IMR-90 (cell line): Measurements from ENCODE around the gene SSBP2. TPM values are rescaled to one million over a fixed set of nuclear protein-coding genes. Genes with fewer than 3 reads are reported as not detected.

Experiments used
- ATAC-seq: fragments of 200-7000 bp; cut with Tn5 transposase; 2 replicates; pipeline ENCODE4 v1.9.1; 2020; ENCODE audit warnings: low read depth, mild to moderate bottlenecking, moderate library complexity
- BruUV-seq: library from RNA; stranded (reverse); fragments of 400-500 nt; replicated peaks from 2 replicates; lab custom pipeline; 2021; lab: Mats Ljungman, UMichigan
- CTCF ChIA-PET: fragments of 300-600 bp; formaldehyde crosslinking; extraction: SDS; loops from one replicate; lab custom pipeline; 2021; ENCODE audit warnings: antibody characterized with exemption; lab: Yijun Ruan, JAX
- POLR2A ChIA-PET: fragments of 300-600 bp; sonication (Branson Sonifier 250); formaldehyde crosslinking; loops from one replicate; lab custom pipeline; 2022; ENCODE audit warnings: antibody characterized with exemption; ENCODE audit not compliant: unreplicated experiment; lab: Charles Lee
- DNase-seq: peaks from one replicate; pipeline ENCODE4 v3.0.0; 2013
- H2AFZ ChIP-seq: replicated peaks from 2 replicates; pipeline ENCODE3; 2013; ENCODE audit warnings: low read length, mild to moderate bottlenecking; ENCODE audit not compliant: poor library complexity
- H2AK5ac ChIP-seq: 2 replicates; pipeline ENCODE4 v1.6.1; 2013; ENCODE audit warnings: low read depth, low read length, inconsistent platforms
- H2AK9ac ChIP-seq: replicated peaks from 2 replicates; pipeline ENCODE3; 2013; ENCODE audit warnings: mild to moderate bottlenecking, low read depth, low read length, moderate library complexity; ENCODE audit not compliant: poor library complexity
- H2BK120ac ChIP-seq: 2 replicates; pipeline ENCODE4 v1.6.1; 2013; ENCODE audit warnings: low read depth, low read length, inconsistent platforms
- H2BK15ac ChIP-seq: 3 replicates; pipeline ENCODE4 v1.6.1; 2013; ENCODE audit warnings: low read depth, low read length, inconsistent platforms
- H2BK20ac ChIP-seq: 2 replicates; pipeline ENCODE4 v1.6.1; 2013; ENCODE audit warnings: low read depth, mild to moderate bottlenecking, inconsistent platforms, low read length, moderate library complexity
- H2BK5ac ChIP-seq: 2 replicates; pipeline ENCODE4 v1.6.1; 2013; ENCODE audit warnings: mild to moderate bottlenecking, low read depth, low read length, inconsistent platforms; ENCODE audit not compliant: poor library complexity, severe bottlenecking
- H3K14ac ChIP-seq: replicated peaks from 2 replicates; pipeline ENCODE4 v1.6.1; 2013; ENCODE audit warnings: low read depth, low read length, inconsistent platforms
- H3K18ac ChIP-seq: 2 replicates; pipeline ENCODE4 v1.6.1; 2013; ENCODE audit warnings: low read depth, low read length, control low read depth
- H3K23ac ChIP-seq: 2 replicates; pipeline ENCODE4 v1.6.1; 2013; ENCODE audit warnings: low read depth, low read length, inconsistent platforms
- H3K27ac ChIP-seq: 2 replicates; pipeline ENCODE4 v1.5.1; 2013; ENCODE audit warnings: mild to moderate bottlenecking, control low read depth, low read length; ENCODE audit not compliant: insufficient read depth
- H3K27me3 ChIP-seq: 2 replicates; pipeline ENCODE4 v1.6.1; 2013; ENCODE audit warnings: low read length; ENCODE audit not compliant: control insufficient read depth, insufficient read depth
- H3K36me3 ChIP-seq: 2 replicates; pipeline ENCODE4 v1.6.1; 2013; ENCODE audit warnings: low read length, mixed read lengths; ENCODE audit not compliant: control insufficient read depth, insufficient read depth
- H3K4ac ChIP-seq: 2 replicates; pipeline ENCODE4 v1.6.1; 2013; ENCODE audit warnings: low read depth, low read length, inconsistent platforms
- H3K4me1 ChIP-seq: 2 replicates; pipeline ENCODE4 v1.6.1; 2013; ENCODE audit warnings: low read length, mixed read lengths; ENCODE audit not compliant: control insufficient read depth, insufficient read depth
- H3K4me2 ChIP-seq: 2 replicates; pipeline ENCODE4 v1.6.1; 2013; ENCODE audit warnings: low read depth, mild to moderate bottlenecking, control low read depth, low read length, moderate library complexity
- H3K4me3 ChIP-seq: 2 replicates; pipeline ENCODE4 v1.5.1; 2013; ENCODE audit warnings: low read depth, mild to moderate bottlenecking, control low read depth, low read length, moderate library complexity; ENCODE audit not compliant: insufficient read depth
- H3K56ac ChIP-seq: 2 replicates; pipeline ENCODE4 v1.6.1; 2013; ENCODE audit warnings: low read length, inconsistent platforms; ENCODE audit not compliant: insufficient read depth; ENCODE audit errors: extremely low read depth
- H3K79me1 ChIP-seq, 2 experiments: 2 replicates each; pipeline ENCODE4 v1.6.1; 2013; ENCODE audit warnings: low read length in 2 of 2, inconsistent platforms in 1 of 2, low read depth in 1 of 2
- H3K9ac ChIP-seq: 2 replicates; pipeline ENCODE4 v1.6.1; 2013; ENCODE audit warnings: low read depth, low read length, control low read depth
- H3K9me1 ChIP-seq: 2 replicates; pipeline ENCODE4 v1.6.1; 2013; ENCODE audit warnings: low read length, inconsistent platforms; ENCODE audit not compliant: insufficient read depth
- H3K9me3 ChIP-seq: 2 replicates; pipeline ENCODE4 v1.6.1; 2013; ENCODE audit warnings: low read length; ENCODE audit not compliant: control insufficient read depth, insufficient read depth
- H4K20me1 ChIP-seq: 2 replicates; pipeline ENCODE4 v1.6.1; 2013; ENCODE audit warnings: low read length, inconsistent platforms; ENCODE audit not compliant: insufficient read depth
- H4K5ac ChIP-seq: 2 replicates; pipeline ENCODE4 v1.6.1; 2013; ENCODE audit warnings: mild to moderate bottlenecking, low read depth, low read length, control low read depth
- H4K8ac ChIP-seq, 2 experiments: 2 replicates each; pipeline ENCODE4 v1.6.1; 2013; ENCODE audit warnings: low read depth in 2 of 2, low read length in 2 of 2, control low read depth in 1 of 2, inconsistent platforms in 1 of 2
- H4K91ac ChIP-seq: 2 replicates; pipeline ENCODE4 v1.6.1; 2013; ENCODE audit warnings: low read depth, low read length, inconsistent platforms; ENCODE audit not compliant: insufficient read depth
- BHLHE40 ChIP-seq: fragments of 150-350 bp; IDR thresholded peaks from 2 replicates; pipeline ENCODE4 v1.6.1; 2016; ENCODE audit warnings: mild to moderate bottlenecking, low read depth, low read length
- CHD1 ChIP-seq: IDR thresholded peaks from 2 replicates; pipeline ENCODE4 v1.6.1; 2012; ENCODE audit warnings: low read depth, low read length, improper control_type of control experiment
- CTCF ChIP-seq: conservative IDR thresholded peaks from 2 replicates; pipeline ENCODE4 v1.5.1; 2012; ENCODE audit warnings: mild to moderate bottlenecking, low read depth, low read length, improper control_type of control experiment
- FOS ChIP-seq: fragments of 150-350 bp; IDR thresholded peaks from 2 replicates; pipeline ENCODE4 v1.6.1; 2016; ENCODE audit warnings: low read depth, low read length
- MXI1 ChIP-seq: IDR thresholded peaks from 2 replicates; pipeline ENCODE4 v1.6.1; 2012; ENCODE audit warnings: low read depth, mild to moderate bottlenecking, low read length, moderate library complexity, borderline replicate concordance
- POLR2A ChIP-seq: IDR thresholded peaks from 2 replicates; pipeline ENCODE4 v1.6.1; 2012; ENCODE audit warnings: mild to moderate bottlenecking, low read depth, low read length
- RAD21 ChIP-seq: IDR thresholded peaks from 2 replicates; pipeline ENCODE4 v1.6.1; 2012; ENCODE audit warnings: low read length, improper control_type of control experiment
- RCOR1 ChIP-seq: IDR thresholded peaks from 2 replicates; pipeline ENCODE4 v1.6.1; 2012; ENCODE audit warnings: mild to moderate bottlenecking, low read length, improper control_type of control experiment; ENCODE audit not compliant: insufficient replicate concordance
- WGBS, 2 experiments: methylation state at CpG; one replicate each; pipeline versions ENCODE4 v1.1.5 to v1.1.7; 2013; ENCODE audit warnings: missing lambda C conversion rate in 2 of 2; ENCODE audit not compliant: insufficient read length in 1 of 2; ENCODE audit errors: extremely low coverage in 2 of 2; 5-methylcytosine and 5-hydroxymethylcytosine counted together
- dilution Hi-C: fragments of 300-500 bp; cut with HindIII; formaldehyde crosslinking; loops from one replicate; pipeline ENCODE4 v1.14.3; 2018; ENCODE audit warnings: low sequenced_read_pairs; ENCODE audit not compliant: unreplicated experiment
- in situ Hi-C: fragments of 300-500 bp; cut with MboI; formaldehyde crosslinking; loops from 3 replicates; pipeline ENCODE4 v1.14.3; 2019; ENCODE audit warnings: low sequenced_read_pairs, inconsistent platforms, mixed read lengths
- intact Hi-C: fragments of 100-400 bp; cut with micrococcal nuclease; formaldehyde crosslinking; loops from 2 replicates; pipeline ENCODE4 v1.10.0; 2022
- polyA plus RNA-seq, 3 experiments: library from polyadenylated mRNA; depleted of rRNA; stranded (reverse); fragments of >200 nt; gene quantifications; 2 replicates each; pipeline ENCODE4 v1.2.3, GENCODE V29; 2012; ENCODE audit warnings: low replicate concordance in 1 of 3
- total RNA-seq: library from RNA; depleted of rRNA; stranded (reverse); fragments of >200 nt; gene quantifications from 2 replicates; pipeline ENCODE4 v1.2.3, GENCODE V29; 2012
- TF ChIP-seq, protein P1 (sequence below): fragments of 150-350 bp; IDR thresholded peaks from 2 replicates; pipeline ENCODE4 v1.6.1; 2016; ENCODE audit warnings: low read depth, mild to moderate bottlenecking, low read length, moderate library complexity, borderline replicate concordance
- TF ChIP-seq, protein P2 (sequence below): fragments of 150-350 bp; IDR thresholded peaks from 2 replicates; pipeline ENCODE4 v1.6.1; 2017; ENCODE audit warnings: mild to moderate bottlenecking, antibody characterized with exemption, low read length, low read depth

The SSBP2 gene
- total and polyA plus RNA-seq, 2 of the 4 experiments (the other 2 are of a cell fraction): 38.4 to 42.7 TPM

DNA sequence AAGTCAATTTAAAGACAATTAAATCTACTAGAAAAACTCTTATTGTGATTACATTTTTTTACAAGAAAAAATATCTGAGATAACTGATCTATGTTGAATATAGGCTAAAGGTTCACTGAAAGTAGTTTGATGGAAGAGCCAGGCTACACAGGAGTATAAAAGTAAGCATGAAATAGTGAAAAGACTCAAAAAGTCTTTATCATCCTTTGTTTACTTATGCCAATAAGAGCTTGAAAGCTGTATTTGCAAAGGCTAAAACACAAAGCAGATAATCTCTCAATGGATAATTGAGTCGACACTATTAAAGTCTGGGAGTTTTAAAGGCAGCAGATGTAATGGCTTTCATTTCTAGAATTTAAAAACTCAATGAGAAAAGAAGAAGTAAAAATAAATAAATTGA is 42.0 kb downstream of the SSBP2 start:
- in situ Hi-C loops (no loop called here), intact Hi-C loops (no loop called here), dilution Hi-C loops (no loop called here)
- POLR2A ChIA-PET: no interaction called here
- Histone ChIP-seq H2BK120ac (no peak overlapping the region), H3K9ac (no peak overlapping the region), H2BK15ac (no peak overlapping the region), H4K5ac (no peak overlapping the region), H4K91ac (no peak overlapping the region), H3K79me1 (peaks cover 3 to 4% of the 10 kb centered on the region in 2 experiments; a peak in 2 of 4 replicates), H2AK9ac (no peak overlapping the region), H3K4me3 (no peak overlapping the region), H3K4me1 (no peaks in the 10 kb centered on the region), H2BK5ac (no peak overlapping the region), H3K14ac (no peak overlapping the region), H2BK20ac (no peak overlapping the region), H3K27ac (no peak overlapping the region), H3K18ac (no peak overlapping the region), H3K56ac (no peak overlapping the region), H4K8ac (no peak overlapping the region), H3K4ac (no peak overlapping the region), H3K9me1 (no peaks in the 10 kb centered on the region), H3K4me2 (no peak overlapping the region), H2AK5ac (no peak overlapping the region), H3K36me3 (no peaks in the 10 kb centered on the region), H3K27me3 (no peaks in the 10 kb centered on the region), H2AFZ (no peak overlapping the region), H3K23ac (no peak overlapping the region), H3K9me3 (no peaks in the 10 kb centered on the region), H4K20me1 (no peaks in the 10 kb centered on the region)
- WGBS, 2 experiments: no CpG with 5 or more reads among the region's 1 CpG
- ATAC-seq (no peak), DNase-seq (no peak)
- TF ChIP-seq RCOR1: no peak
- TF ChIP-seq BHLHE40: no peak
- no peak for TF ChIP-seq RAD21
- TF ChIP-seq CTCF: no peak
- TF ChIP-seq, protein P1, sequence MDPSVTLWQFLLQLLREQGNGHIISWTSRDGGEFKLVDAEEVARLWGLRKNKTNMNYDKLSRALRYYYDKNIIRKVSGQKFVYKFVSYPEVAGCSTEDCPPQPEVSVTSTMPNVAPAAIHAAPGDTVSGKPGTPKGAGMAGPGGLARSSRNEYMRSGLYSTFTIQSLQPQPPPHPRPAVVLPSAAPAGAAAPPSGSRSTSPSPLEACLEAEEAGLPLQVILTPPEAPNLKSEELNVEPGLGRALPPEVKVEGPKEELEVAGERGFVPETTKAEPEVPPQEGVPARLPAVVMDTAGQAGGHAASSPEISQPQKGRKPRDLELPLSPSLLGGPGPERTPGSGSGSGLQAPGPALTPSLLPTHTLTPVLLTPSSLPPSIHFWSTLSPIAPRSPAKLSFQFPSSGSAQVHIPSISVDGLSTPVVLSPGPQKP: no peak
- no peak for TF ChIP-seq CHD1
- TF ChIP-seq FOS: no peak
- TF ChIP-seq, protein P2, sequence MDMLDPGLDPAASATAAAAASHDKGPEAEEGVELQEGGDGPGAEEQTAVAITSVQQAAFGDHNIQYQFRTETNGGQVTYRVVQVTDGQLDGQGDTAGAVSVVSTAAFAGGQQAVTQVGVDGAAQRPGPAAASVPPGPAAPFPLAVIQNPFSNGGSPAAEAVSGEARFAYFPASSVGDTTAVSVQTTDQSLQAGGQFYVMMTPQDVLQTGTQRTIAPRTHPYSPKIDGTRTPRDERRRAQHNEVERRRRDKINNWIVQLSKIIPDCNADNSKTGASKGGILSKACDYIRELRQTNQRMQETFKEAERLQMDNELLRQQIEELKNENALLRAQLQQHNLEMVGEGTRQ: no peak
- TF ChIP-seq POLR2A: no peak
- TF ChIP-seq MXI1: no peak
- CTCF ChIA-PET: no interaction called here
- no TSS peak for BruUV-seq
